GM23338 (cell line): ENCODE measurements around the gene LRRIQ4. TPM values are rescaled to one million over a fixed set of nuclear protein-coding genes. Genes with fewer than 3 reads are reported as not detected.

ENCODE experiments used
- ATAC-seq: fragments of 200-7000 bp; cut with Tn5 transposase; 3 replicates; pipeline ENCODE4 v1.9.1; 2020
- DNase-seq: peaks from one replicate; pipeline ENCODE4 v3.0.0-alpha.2; 2015; ENCODE audit warnings: low spot score
- H2AFZ ChIP-seq: fragments of 200-600 bp; sonication (generic); 2 replicates; pipeline ENCODE4 v1.8.0; 2016; ENCODE audit warnings: antibody characterized with exemption, mild to moderate bottlenecking, moderate library complexity
- H3F3A ChIP-seq: fragments of 200-600 bp; sonication (generic); replicated peaks from 2 replicates; pipeline ENCODE4 v1.8.0; 2017; ENCODE audit warnings: antibody characterized with exemption, mixed run types, low read depth
- H3K27ac ChIP-seq: fragments of 200-600 bp; sonication (generic); 2 replicates; pipeline ENCODE4 v1.6.1; 2016; ENCODE audit warnings: low read depth
- H3K27me3 ChIP-seq: fragments of 200-600 bp; sonication (generic); 2 replicates; pipeline ENCODE4 v1.8.0; 2016; ENCODE audit warnings: mild to moderate bottlenecking, mixed run types, moderate library complexity; ENCODE audit not compliant: insufficient read depth
- H3K36me3 ChIP-seq: fragments of 200-600 bp; sonication (generic); 2 replicates; pipeline ENCODE4 v1.8.0; 2016; ENCODE audit warnings: mild to moderate bottlenecking; ENCODE audit not compliant: insufficient read depth
- H3K4me1 ChIP-seq: fragments of 200-600 bp; sonication (generic); 2 replicates; pipeline ENCODE4 v1.8.0; 2016; ENCODE audit warnings: mild to moderate bottlenecking, moderate library complexity; ENCODE audit not compliant: insufficient read depth
- H3K4me2 ChIP-seq: fragments of 200-600 bp; sonication (generic); 2 replicates; pipeline ENCODE4 v1.7.1; 2017; ENCODE audit warnings: mixed run types
- H3K4me3 ChIP-seq: fragments of 200-600 bp; sonication (generic); 2 replicates; pipeline ENCODE4 v1.6.1; 2016; ENCODE audit warnings: mixed run types
- H3K79me2 ChIP-seq: fragments of 200-600 bp; sonication (generic); replicated peaks from 2 replicates; pipeline ENCODE4 v1.8.0; 2017; ENCODE audit warnings: mild to moderate bottlenecking; ENCODE audit not compliant: insufficient read depth
- H3K9me2 ChIP-seq: fragments of 200-600 bp; sonication (generic); 2 replicates; pipeline ENCODE4 v1.8.0; 2017; ENCODE audit not compliant: insufficient read depth
- H4K20me1 ChIP-seq: fragments of 200-600 bp; sonication (generic); replicated peaks from 2 replicates; pipeline ENCODE4 v1.8.0; 2017; ENCODE audit warnings: mild to moderate bottlenecking; ENCODE audit not compliant: insufficient read depth
- H3K27ac Mint-ChIP-seq: 2 replicates; pipeline ENCODE4 v1.8.0; 2020; ENCODE audit warnings: inconsistent platforms, mild to moderate bottlenecking, moderate library complexity, mixed read lengths
- H3K27me3 Mint-ChIP-seq: 3 replicates; pipeline ENCODE4 v1.8.0; 2022; ENCODE audit warnings: low read depth, mild to moderate bottlenecking, moderate library complexity, mixed read lengths, inconsistent platforms; ENCODE audit not compliant: insufficient read depth, poor library complexity
- H3K36me3 Mint-ChIP-seq: 3 replicates; pipeline ENCODE4 v1.8.0; 2021; ENCODE audit warnings: low read depth, mild to moderate bottlenecking, inconsistent platforms, moderate library complexity, mixed read lengths
- H3K4me1 Mint-ChIP-seq: 3 replicates; pipeline ENCODE4 v1.8.0; 2020; ENCODE audit warnings: mild to moderate bottlenecking, inconsistent platforms, mixed read lengths
- H3K4me3 Mint-ChIP-seq: 3 replicates; pipeline ENCODE4 v1.8.0; 2021; ENCODE audit warnings: moderate library complexity, mild to moderate bottlenecking, inconsistent platforms, mixed read lengths
- H3K9me3 Mint-ChIP-seq: 3 replicates; pipeline ENCODE4 v1.8.0; 2020; ENCODE audit warnings: moderate library complexity, mild to moderate bottlenecking, inconsistent platforms, mixed read lengths
- CTCF ChIP-seq, 2 experiments: fragments of 200-600 bp in 1 of 2; sonication (generic) in 1 of 2; conservative IDR thresholded peaks; 2 replicates each; pipeline versions ENCODE4 v1.5.1 to v1.6.1; 2016 to 2017; ENCODE audit warnings: antibody characterized with exemption in 2 of 2, low read depth in 2 of 2, mild to moderate bottlenecking in 2 of 2, moderate library complexity in 1 of 2
- EZH2 ChIP-seq: fragments of 200-600 bp; sonication (generic); IDR thresholded peaks from one replicate; pipeline ENCODE4 v1.8.0; 2017; ENCODE audit warnings: antibody characterized with exemption, mild to moderate bottlenecking, low read depth; ENCODE audit not compliant: unreplicated experiment
- EZH2phosphoT487 ChIP-seq: fragments of 200-600 bp; sonication (generic); IDR thresholded peaks from one replicate; pipeline ENCODE4 v1.8.1; 2018; ENCODE audit warnings: antibody characterized with exemption; ENCODE audit not compliant: unreplicated experiment
- JUNB ChIP-seq: IDR thresholded peaks from one replicate; pipeline ENCODE4 v1.6.1; 2016; ENCODE audit warnings: antibody characterized with exemption; ENCODE audit not compliant: unreplicated experiment
- NANOG ChIP-seq: IDR thresholded peaks from 2 replicates; pipeline ENCODE4 v1.6.1; 2016; ENCODE audit warnings: antibody characterized with exemption, borderline replicate concordance
- REST ChIP-seq: IDR thresholded peaks from one replicate; pipeline ENCODE4 v1.6.1; 2018; ENCODE audit warnings: antibody characterized with exemption; ENCODE audit not compliant: unreplicated experiment
- STAT1 ChIP-seq: IDR thresholded peaks from one replicate; pipeline ENCODE4 v1.6.1; 2016; ENCODE audit warnings: antibody characterized with exemption; ENCODE audit not compliant: unreplicated experiment
- ZNF114 ChIP-seq: fragments of 250-450 bp; sonication (Bioruptor Pico); IDR thresholded peaks from 2 replicates; pipeline ENCODE4 v1.5.0; 2020; ENCODE audit warnings: mild to moderate bottlenecking, moderate library complexity
- ZNF331 ChIP-seq: fragments of 250-450 bp; sonication (Bioruptor Pico); IDR thresholded peaks from 2 replicates; pipeline ENCODE4 v1.5.0; 2020; ENCODE audit warnings: low read depth, mild to moderate bottlenecking, moderate library complexity
- ZNF462 ChIP-seq: fragments of 250-450 bp; sonication (Bioruptor Pico); IDR thresholded peaks from 2 replicates; pipeline ENCODE4 v1.5.0; 2020; ENCODE audit warnings: mild to moderate bottlenecking, moderate library complexity
- polyA plus RNA-seq: library from polyadenylated mRNA; unstranded; fragments of >200 nt; fragmentation: Nextera tagmentation; extraction: Ambion mirVana; gene quantifications from 2 replicates; pipeline ENCODE4 v1.2.1, GENCODE V29; 2016
- total RNA-seq: library from RNA; depleted of rRNA; stranded (reverse); fragments of >200 nt; shearing (Covaris generic); gene quantifications from 2 replicates; pipeline ENCODE4 v1.2.3, GENCODE V29; 2014

The LRRIQ4 gene
- total and polyA plus RNA-seq, 2 experiments from 2014 or later, result 0.29 TPM; not detected in 1

GRCh38 chr3:169836078-169836941, 23.6 kb downstream of the LRRIQ4 start:
- H3K27me3 ChIP-seq, result no peaks in the 10 kb centered on the region
- H3K36me3 ChIP-seq, result no peaks in the 10 kb centered on the region
- peak overlapping the region; percentile 90 for H2AFZ ChIP-seq
- TF ChIP-seq EZH2phosphoT487, result no peak
- TF ChIP-seq ZNF462, result no peak
- TF ChIP-seq NANOG, result no peak
- no peak for TF ChIP-seq EZH2
- TF ChIP-seq CTCF (conservative IDR thresholded peaks at IDR 0.05; ENCODE audit: low read depth in 2 of 2), result no peak
- TF ChIP-seq STAT1, result no peak
- no peak for TF ChIP-seq ZNF331 (CRISPR knock-in tag)
- no peak for TF ChIP-seq REST
- no peak for TF ChIP-seq JUNB
- no peak for TF ChIP-seq ZNF114 (CRISPR knock-in tag)
- ATAC-seq (peak; percentile 78), DNase-seq (no peak)
- H3K4me1 ChIP-seq, result peaks cover 7% of the 10 kb centered on the region; the same call in 1 of the 2 replicates
- H4K20me1 ChIP-seq, result no peaks in the 10 kb centered on the region
- H3K4me3 ChIP-seq, result no peak overlapping the region
- H3K79me2 ChIP-seq, result no peaks in the 10 kb centered on the region
- Mint-ChIP-seq H3K27ac (peak overlapping the region; percentile 16; the same call in 1 of the 2 replicates), H3K27me3 (no peaks in the 10 kb centered on the region), H3K4me3 (no peak overlapping the region), H3K9me3 (no peaks in the 10 kb centered on the region), H3K4me1 (peaks cover 8% of the 10 kb centered on the region), H3K36me3 (no peaks in the 10 kb centered on the region)
- no peaks in the 10 kb centered on the region for H3K9me2 ChIP-seq
- no peaks in the 10 kb centered on the region for H3F3A ChIP-seq
- no peak overlapping the region; the same call in 1 of the 2 replicates for H3K27ac ChIP-seq
- H3K4me2 ChIP-seq, result no peak overlapping the region
